ENCODE results near the gene SPEN.
"Not testable (repeated sequence)": the region's sequence is repeated elsewhere in the genome, so short reads cannot be mapped to it uniquely, and the experiment has no call there.

Gene SPEN, protein sequence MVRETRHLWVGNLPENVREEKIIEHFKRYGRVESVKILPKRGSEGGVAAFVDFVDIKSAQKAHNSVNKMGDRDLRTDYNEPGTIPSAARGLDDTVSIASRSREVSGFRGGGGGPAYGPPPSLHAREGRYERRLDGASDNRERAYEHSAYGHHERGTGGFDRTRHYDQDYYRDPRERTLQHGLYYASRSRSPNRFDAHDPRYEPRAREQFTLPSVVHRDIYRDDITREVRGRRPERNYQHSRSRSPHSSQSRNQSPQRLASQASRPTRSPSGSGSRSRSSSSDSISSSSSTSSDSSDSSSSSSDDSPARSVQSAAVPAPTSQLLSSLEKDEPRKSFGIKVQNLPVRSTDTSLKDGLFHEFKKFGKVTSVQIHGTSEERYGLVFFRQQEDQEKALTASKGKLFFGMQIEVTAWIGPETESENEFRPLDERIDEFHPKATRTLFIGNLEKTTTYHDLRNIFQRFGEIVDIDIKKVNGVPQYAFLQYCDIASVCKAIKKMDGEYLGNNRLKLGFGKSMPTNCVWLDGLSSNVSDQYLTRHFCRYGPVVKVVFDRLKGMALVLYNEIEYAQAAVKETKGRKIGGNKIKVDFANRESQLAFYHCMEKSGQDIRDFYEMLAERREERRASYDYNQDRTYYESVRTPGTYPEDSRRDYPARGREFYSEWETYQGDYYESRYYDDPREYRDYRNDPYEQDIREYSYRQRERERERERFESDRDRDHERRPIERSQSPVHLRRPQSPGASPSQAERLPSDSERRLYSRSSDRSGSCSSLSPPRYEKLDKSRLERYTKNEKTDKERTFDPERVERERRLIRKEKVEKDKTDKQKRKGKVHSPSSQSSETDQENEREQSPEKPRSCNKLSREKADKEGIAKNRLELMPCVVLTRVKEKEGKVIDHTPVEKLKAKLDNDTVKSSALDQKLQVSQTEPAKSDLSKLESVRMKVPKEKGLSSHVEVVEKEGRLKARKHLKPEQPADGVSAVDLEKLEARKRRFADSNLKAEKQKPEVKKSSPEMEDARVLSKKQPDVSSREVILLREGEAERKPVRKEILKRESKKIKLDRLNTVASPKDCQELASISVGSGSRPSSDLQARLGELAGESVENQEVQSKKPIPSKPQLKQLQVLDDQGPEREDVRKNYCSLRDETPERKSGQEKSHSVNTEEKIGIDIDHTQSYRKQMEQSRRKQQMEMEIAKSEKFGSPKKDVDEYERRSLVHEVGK (N-terminal part only)

DNA sequence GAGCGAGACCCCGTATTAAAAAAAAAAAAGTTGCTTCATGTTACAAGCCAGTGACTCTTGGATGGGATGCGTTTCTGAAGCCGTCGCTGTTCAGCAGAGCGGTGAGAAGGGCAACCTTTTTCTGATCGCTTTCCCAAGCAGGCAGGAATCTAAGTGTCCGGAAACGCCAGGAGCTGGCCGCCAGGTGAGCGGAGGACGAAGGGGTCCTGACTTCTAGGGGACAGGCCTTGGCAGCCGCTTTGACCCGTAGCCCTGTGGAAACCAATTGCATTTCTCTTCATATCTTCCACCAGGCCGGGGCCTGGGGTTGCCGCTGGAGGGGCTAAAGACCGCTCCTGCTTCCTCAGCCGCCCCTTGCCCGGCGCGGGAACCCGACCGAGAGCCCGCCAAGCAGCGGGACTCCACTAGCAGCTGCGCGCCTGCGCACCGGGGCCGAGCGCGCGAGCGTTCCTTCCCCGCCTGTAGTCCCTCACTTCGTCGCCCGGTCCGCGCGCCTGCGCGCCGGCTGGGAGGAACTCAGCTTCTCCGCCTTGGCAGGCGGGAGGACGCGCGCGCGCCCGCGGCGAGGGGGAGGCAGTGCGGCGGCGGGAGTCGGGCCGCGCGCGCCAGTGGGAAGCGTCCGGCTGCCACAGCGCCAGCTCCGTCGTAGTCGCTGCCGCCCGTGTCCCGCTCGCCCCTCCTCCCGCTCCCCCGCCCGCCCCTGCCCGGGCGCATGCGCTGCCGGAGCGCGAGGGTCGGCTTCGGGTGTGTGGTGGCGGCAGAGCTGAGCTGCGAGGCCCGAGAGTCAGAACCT lies at the start of gene SPEN:
SPEN (plus strand) TSS at position 608 of the 793 bp plus-strand sequence. CDS start 361 bp downstream, outside the sequence.
- peak; percentile 94 for DNase-seq
- in situ Hi-C loops (cut with HindIII; ENCODE audit: low pct_ligation_motif_present, low pct_unique_long_range_greater_than_20kb, low sequenced_read_pairs) = no loop called here

DNA sequence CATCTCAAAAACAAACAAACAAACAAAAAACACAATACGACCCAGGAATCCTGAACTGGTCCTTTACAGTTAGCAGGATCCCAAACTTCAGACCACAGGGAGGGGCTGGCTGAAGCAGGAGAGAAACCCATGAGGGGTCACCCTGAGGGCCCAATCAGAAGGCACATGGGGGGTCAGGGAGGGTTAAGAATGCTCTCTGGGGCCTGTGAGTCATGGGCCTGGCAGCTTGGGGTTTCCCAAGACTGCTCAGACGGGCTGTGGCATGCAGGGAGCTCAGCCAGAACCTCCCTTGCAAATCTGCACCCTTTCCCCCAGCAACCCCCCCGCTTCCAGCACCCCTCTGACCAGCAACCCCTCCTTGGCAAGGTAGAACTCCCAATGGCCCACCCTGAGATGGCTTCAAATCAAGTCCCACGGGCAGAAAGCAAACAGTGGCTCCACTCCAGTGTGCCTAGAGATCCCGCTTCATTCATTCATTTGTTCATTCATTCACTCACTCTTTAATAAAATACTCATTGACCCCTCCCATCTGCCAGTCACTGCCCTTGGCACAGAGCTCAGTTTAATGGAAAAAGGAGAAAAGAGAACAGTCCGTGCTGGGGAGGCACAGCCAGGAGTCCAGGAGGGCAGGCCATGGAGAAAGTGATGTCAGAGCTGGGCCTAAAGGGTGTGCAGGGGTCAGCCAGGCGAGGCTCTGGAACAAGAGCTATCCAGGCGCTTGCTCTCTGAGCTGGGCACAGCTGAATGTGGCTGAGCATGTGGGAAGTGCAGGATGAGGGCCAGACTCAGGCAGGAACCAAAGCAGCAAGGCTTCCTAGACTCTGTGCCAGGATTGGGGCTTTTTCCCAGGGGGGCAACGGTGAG lies 48.3 kb upstream of the SPEN start:
- DNase-seq = peak; percentile 98
- in situ Hi-C loops (cut with HindIII; ENCODE audit: low pct_ligation_motif_present, low pct_unique_long_range_greater_than_20kb, low sequenced_read_pairs) = no loop called here

DNA sequence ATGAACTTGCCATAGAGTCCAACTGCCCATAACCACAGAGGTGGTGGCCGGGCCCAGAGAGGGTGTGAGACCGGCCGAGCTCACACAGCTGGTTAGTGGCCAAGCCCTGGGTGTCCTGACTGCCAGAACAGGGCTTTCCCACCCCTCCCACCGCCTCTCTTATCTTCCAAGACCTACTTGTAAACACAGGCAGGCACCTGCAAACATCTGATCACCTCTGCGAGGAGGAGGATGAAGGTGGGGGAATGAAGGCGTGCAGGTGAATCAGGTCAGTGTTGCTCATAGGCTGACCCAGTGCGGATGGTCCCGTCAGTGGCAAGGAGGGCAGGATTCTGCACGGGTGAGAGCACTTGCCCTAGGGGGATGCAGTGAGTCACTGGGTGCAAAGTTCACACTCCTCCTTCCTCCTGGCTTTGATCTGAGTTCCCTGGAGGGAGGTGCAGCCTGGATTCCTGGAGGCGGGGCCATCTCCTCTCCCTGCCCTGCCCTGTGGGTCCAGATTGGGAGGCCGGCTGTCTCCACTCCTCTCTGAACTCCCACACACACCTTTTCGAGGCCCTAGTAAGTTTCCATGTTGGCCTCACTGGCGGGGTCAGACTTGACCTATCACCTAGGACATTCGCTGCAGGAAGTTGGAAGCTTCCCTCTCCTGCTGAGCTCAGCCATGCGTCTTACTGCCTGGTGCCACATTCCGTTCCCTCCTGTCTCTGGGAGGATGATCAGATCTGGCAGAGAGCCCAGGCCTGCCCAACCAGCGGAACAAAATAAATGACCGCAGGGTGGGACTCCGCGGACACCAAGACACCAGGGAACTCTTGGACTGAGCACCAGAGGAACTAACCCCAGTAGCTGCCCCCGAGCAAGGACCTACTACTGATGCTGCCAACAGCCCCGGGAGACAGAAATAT lies 47.3 kb upstream of the SPEN start:
- in situ Hi-C loops (cut with HindIII; ENCODE audit: low pct_ligation_motif_present, low pct_unique_long_range_greater_than_20kb, low sequenced_read_pairs) = loop anchor here (25.0 kb wide), 1 partner anchor 162 kb away; no protein-coding TSS in a partner anchor
- peak; percentile 93 for DNase-seq

DNA sequence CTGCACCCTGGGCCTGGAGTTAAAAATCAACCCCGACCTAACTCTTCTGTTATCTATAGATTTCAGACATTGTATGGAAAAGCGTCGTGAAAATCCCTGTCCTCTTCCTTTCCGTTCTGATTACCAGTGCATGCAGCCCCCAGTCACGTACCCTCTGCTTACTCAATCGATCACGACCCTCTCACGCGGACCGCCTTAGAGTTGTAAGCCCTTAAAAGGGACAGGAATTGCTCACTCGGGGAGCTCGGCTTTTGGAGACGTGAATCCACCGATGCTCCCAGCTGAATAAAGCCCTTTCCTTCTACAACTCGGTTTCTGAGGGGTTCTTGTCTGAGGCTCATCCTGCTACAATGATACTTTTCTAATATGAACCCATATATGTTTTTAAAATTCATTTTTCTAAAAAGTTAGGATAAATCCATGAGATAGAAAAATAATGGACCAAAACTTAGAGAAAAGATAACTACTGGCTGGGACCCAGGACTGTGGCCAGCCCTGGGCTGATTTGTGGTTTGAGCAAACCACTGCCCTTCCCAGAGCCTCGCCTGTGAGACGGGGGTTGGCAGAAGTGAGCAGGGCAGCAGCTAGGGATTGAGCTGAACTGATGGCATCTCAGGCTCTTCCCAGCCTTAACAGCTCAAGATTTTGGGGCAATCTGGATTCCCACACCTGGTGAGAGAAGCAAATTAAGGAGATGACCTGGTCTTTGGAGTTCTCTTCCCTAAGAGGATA lies 45.1 kb upstream of the SPEN start:
- in situ Hi-C loops (cut with HindIII; ENCODE audit: low pct_ligation_motif_present, low pct_unique_long_range_greater_than_20kb, low sequenced_read_pairs) = loop anchor here (25.0 kb wide), 1 partner anchor 160 kb away; no protein-coding TSS in a partner anchor
- DNase-seq = peak; percentile 61

DNA sequence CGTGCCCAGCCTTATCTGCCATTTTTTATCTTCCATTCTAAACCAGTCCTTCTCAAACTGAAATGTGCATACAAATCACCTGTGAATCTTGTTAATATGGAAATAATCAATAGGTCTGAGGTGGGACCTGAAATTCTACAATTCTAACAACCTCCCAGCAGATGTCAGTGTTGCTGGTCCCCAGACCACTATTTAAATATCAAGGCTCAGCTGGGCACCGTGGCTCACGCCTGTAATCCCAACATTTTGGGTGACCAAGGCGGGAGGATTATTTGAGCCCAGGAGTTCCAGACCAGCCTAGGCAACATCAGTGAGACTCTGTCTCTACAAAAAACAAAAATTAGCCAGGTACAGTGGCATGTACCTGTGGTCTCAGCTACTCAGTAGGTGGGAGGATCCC lies 44.1 kb upstream of the SPEN start:
- in situ Hi-C loops (cut with HindIII; ENCODE audit: low pct_ligation_motif_present, low pct_unique_long_range_greater_than_20kb, low sequenced_read_pairs) = loop anchor here (25.0 kb wide), 1 partner anchor 159 kb away; no protein-coding TSS in a partner anchor
- peak; percentile 47 for DNase-seq

DNA sequence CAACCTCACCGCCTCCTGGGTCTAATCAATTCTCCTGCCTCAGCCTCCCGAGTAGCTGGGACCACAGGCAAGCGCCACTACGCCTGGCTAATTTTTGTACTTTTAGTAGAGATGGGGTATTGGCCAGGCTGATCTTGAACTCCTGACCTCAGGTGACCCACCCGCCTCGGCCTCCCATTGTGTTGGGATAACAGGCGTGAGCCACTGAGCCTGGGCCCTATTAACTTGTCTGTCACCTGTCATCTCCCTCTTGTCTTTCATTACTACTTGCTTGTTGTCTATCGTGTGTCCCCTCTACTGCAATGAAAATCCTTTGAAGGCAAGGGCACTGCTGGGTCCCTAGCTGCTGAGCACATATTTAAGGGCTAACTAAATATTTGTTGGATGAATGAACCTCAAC lies 43.4 kb upstream of the SPEN start:
- no peak for DNase-seq
- in situ Hi-C loops (cut with HindIII; ENCODE audit: low pct_ligation_motif_present, low pct_unique_long_range_greater_than_20kb, low sequenced_read_pairs) = loop anchor here (25.0 kb wide), 1 partner anchor 158 kb away; no protein-coding TSS in a partner anchor

DNA sequence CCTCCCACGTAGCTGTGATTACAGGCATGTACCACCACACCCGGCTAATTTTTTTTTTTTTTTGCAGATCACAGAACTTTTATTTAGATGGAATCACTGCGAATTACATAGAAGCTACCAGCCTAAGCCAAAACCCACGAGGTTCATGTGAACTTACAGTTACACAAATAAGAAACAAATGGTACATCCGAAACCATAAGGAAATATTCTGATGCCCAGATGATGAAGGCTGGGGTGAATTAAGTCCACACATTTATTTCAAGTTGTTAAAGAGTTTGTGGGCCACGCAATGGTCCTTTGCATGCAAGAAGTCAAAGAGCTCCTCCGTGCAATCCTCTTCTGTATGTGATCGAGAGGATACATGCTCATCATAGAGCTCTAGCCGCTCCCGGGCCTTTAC lies 40.4 kb upstream of the SPEN start:
- in situ Hi-C loops (cut with HindIII; ENCODE audit: low pct_ligation_motif_present, low pct_unique_long_range_greater_than_20kb, low sequenced_read_pairs) = loop anchor here (25.0 kb wide), 1 partner anchor 155 kb away; no protein-coding TSS in a partner anchor

DNA sequence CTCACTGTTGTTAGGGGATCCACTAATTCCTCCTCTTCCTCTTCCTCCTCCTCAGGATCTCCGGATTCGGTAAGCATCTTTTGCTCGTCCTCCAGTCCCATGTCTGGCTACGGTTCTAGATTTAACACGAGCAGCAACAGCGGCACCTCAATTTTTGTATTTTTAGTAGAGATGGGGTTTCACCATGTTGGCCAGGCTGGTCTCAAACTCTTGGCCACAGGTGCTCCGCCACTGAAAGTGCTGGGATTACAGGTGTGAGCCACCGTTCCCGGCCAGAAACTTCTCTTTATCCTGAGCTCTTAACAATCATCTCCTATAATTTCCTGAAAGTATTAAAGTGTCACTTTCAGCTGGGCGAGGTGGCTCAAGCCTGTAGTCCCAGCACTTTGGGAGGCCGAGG lies 40.0 kb upstream of the SPEN start, which contains the start of gene UQCRHL:
UQCRHL (minus strand) TSS at position 101 of the 400 bp plus-strand sequence; CDS start at position 101, 0 bp downstream.
- not testable (repeated sequence) for DNase-seq
- in situ Hi-C loops (cut with HindIII; ENCODE audit: low pct_ligation_motif_present, low pct_unique_long_range_greater_than_20kb, low sequenced_read_pairs) = loop anchor here (25.0 kb wide), 1 partner anchor 155 kb away; no protein-coding TSS in a partner anchor

More for the DNA sequence above, 40.4 kb upstream of the SPEN start:
- no peak for DNase-seq

DNA sequence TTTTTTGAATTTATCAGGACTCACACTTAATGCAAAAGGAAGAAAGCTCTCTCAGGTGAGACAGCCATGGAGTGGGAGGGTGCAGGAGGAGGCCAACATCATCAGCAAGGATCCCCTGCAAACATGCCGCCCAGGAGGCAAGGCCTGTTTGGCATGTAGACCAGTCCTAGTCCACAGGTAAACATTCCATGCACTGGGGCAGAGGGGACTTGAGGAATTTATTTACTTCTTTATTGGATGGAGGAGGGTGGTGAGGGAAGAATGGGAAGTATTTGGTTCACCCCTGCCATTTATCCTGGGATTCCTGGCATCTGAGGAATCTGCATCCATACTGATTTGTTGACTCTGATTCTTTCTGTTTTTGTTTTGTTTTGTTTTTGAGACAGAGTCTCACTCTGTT lies 38.6 kb upstream of the SPEN start:
- in situ Hi-C loops (cut with HindIII; ENCODE audit: low pct_ligation_motif_present, low pct_unique_long_range_greater_than_20kb, low sequenced_read_pairs) = loop anchor here (25.0 kb wide), 1 partner anchor 153 kb away; no protein-coding TSS in a partner anchor
- DNase-seq = no peak

DNA sequence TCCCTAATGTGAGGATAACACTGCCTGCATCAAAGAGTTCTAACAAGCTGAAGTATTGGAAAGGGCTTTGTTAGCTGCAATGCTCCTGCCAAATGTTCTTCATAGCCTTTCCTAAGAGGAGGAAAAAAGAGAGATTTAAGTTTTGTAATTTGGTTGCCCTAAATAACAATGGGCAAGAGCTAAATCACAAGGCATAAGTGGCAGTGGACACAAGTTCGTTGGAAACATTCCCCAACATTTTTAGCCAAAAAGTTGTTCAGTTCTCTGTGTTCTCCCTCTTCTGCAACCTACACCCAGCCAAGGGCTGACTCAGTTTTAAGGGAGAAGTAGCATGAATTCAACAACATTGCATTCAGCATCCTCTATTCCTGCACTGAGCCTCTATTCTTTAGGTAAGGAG lies 37.4 kb upstream of the SPEN start:
- in situ Hi-C loops (cut with HindIII; ENCODE audit: low pct_ligation_motif_present, low pct_unique_long_range_greater_than_20kb, low sequenced_read_pairs) = loop anchor here (25.0 kb wide), 1 partner anchor 152 kb away; no protein-coding TSS in a partner anchor

DNA sequence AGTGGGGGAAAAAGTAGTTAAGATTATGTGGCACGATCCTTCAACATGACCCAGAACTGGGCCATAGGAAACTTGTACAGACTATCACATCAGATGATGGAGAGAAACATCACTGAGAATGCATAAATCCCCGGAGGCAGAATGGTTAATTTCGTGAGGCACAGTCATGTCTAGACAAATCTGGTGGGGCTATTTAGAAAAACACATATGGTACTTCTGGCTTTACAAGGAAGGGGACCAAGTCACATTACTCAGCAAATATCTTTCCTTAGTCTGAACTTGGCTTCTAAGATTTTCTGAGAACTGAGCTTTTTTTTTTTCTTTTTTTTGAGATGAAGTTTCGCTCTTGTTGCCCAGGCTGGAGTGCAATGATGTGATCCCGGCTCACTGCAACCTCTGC lies 30.8 kb upstream of the SPEN start:
- no peak for DNase-seq
- in situ Hi-C loops (cut with HindIII; ENCODE audit: low pct_ligation_motif_present, low pct_unique_long_range_greater_than_20kb, low sequenced_read_pairs) = loop anchor here (25.0 kb wide), 1 partner anchor 146 kb away; no protein-coding TSS in a partner anchor

More for the DNA sequence above, 37.4 kb upstream of the SPEN start:
- DNase-seq = no peak

DNA sequence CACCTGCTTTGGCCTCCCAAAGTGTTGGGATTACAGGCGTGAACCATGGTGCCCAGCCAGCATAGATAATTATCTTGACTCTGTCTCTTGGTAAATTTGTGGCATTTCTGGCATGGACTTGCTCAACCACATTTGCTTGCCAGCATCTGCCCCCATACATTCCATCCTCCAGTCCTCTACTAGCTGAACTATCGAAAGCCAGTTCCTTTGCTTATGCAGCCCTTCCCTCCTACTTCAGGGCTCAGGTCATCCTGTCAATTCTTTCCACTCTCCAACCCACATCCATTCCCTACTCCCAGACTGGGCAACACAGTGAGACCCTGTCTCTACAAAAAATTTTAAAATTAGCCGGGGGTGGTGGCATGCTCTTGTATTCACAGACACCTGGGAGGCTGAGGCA lies 27.0 kb upstream of the SPEN start:
- in situ Hi-C loops (cut with HindIII; ENCODE audit: low pct_ligation_motif_present, low pct_unique_long_range_greater_than_20kb, low sequenced_read_pairs) = loop anchor here (25.0 kb wide), 1 partner anchor 142 kb away; no protein-coding TSS in a partner anchor
- DNase-seq = no peak

DNA sequence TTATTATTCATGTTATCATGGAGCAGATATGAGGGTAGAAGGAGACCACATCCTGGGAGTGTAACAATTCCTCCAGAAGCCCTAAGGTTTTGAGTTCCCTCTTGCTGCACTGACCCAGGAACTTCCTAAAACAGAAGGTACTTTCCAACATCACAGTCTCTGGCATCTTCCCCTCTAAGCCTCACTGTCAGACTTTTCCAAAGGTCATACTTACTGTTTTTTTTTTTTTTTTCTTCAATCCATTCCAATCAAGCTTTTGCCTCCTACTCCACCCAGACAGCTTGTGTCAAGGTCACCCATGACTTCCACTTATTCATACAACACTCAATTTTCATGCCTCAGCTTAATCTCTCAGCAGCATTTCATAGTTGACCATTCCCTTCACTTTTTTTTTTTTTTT lies 21.7 kb upstream of the SPEN start:
- no peak for DNase-seq
- in situ Hi-C loops (cut with HindIII; ENCODE audit: low pct_ligation_motif_present, low pct_unique_long_range_greater_than_20kb, low sequenced_read_pairs) = no loop called here

DNA sequence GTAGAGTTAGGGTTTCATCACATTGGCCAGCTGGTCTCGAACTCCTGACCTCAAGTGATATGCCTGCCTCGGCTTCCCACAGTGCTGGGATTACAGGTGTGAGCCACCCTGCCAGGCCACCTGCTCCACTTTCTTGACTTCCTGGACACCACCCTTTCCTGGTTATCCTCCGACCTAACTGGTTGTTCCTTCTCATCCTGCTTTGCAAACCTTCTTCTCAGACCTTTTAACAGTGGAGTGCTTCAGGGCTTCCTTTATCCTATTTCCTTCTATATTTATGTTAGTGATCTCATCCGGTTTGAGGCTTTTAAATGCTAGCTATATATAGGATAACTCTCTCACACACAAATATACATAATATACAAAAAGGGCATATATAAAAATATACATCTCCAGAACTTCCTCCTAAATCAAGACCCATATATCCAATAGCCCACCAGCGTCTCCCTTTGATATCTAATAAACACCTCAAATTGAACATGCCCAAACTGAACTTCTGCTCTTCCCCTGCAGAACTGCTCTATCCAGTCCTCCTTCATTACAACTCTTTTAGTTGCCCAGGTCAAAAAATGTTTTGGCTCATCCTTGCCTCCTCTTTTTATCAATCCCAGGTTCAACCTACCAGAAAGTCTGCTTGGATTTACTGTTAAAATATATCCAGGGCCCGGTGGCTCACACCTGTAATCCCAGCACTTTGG lies 20.5 kb upstream of the SPEN start:
- in situ Hi-C loops (cut with HindIII; ENCODE audit: low pct_ligation_motif_present, low pct_unique_long_range_greater_than_20kb, low sequenced_read_pairs) = no loop called here
- no peak for DNase-seq
